HuH-7 (cell line): ENCODE results near the gene SART1.

Experiments
- DNase-seq: peaks from one replicate; pipeline ENCODE4 v3.0.0; 2011; ENCODE audit warnings: low spot score

SART1 gene

GRCh38 chr11:65967329-65967934 lies 5.9 kb downstream of the SART1 start:
- no peak for DNase-seq

GRCh38 chr11:65968600-65969482 lies 7.3 kb downstream of the SART1 start:
- no peak for DNase-seq

- DNase-seq: no peak
Measured at GRCh38 chr11:65972116-65972515, 10.6 kb downstream of the SART1 start.

GRCh38 chr11:65973439-65974110 lies 12.0 kb downstream of the SART1 start:
- no peak for DNase-seq

- DNase-seq: no peak
Measured at GRCh38 chr11:65975771-65976170, 14.2 kb downstream of the SART1 start.

DNA sequence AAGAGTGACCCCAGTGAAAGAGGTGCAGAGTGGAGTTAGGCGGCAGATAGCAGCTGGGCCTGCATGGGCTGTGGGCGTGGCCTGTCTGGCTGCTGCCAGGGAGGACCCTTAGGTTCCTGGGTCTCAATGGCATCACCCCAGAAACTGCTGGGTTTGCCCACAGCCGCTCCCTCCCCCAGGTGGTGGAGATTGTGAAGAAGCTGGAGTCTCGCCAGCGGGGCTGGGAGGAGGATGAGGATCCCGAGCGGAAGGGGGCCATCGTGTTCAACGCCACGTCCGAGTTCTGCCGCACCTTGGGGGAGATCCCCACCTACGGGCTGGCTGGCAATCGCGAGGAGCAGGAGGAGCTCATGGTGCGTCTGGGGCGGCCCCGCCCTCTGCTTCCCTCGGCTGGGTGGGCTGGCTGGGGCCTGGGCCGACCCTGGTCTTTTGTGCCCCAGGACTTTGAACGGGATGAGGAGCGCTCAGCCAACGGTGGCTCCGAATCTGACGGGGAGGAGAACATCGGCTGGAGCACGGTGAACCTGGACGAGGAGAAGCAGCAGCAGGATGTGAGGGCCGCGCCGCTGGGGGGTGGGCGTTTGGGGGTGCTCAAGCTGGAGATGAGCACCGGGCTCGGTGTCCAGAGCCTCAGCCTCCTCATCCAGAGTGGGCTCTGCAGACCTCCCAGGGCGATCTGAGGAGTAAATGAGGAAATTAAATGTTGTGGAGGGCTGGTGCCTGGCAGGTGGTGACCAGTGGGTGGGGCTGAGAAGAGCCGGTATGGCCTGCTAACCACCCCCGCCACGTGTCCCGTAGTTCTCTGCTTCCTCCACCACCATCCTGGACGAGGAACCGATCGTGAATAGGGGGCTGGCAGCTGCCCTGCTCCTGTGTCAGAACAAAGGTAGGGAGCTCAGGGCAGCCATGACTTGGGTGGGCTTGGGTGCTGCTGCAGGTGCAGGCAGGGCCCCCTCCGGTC lies 15.0 kb downstream of the SART1 start:
- no peak for DNase-seq

GRCh38 chr11:65977621-65978390 lies 16.3 kb downstream of the SART1 start:
- DNase-seq: no peak

GRCh38 chr11:65978391-65979238 lies 17.1 kb downstream of the SART1 start:
- DNase-seq: no peak

DNA sequence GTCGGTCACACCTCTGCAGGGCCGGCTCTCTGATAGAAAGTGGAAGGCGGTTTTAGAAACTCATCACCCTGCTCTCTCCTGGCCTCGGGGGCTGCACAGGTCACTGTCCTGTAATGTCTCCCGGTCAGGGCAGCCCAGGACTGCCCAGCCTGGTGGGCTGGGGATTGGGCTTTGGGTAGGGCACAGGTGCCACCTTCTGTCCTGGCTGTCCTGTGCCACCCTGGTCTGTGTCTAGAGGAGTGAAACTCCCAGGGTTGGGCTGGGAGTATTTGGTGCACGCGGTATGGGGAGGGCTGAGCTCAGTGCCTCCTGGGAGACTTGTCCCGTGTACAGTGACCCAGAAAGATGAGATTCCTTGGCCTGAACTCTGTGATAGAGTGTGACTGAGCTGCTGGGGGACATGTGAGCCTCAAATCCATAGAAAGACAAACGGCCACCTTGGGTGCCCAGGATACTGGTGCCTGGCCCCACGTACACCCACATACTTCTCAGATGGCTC lies 17.8 kb downstream of the SART1 start:
- DNase-seq: no peak

DNA sequence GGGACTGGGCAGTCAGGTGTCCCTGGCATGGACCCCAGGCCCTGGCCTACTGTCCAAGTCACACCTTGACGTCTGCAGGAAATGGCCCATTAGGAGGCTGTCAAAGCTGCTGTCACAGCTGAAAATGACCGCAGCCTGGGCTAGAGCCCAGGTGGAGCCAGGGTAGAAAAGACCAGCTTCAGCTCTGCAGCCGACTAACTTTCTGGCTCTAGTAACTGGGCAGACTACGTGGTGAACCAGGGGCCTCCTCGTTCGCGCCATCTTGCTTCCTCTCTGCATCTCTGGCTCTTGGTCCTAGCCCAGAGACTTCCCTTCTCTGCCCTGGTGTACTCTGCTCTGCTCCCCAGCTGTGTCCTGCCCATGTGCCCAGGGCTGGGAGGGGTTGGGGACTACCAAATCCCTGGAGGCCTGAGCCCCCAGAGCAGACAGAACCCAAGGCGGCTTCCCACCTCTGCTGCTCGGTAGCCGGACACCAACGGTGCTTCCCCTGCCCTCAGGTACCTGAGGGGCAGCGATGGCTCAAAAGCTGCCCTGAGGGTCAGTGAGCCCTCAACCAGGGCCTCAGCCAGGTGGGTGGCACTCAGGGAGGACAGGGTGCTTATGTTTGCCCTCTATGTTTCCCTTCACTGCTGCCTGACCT lies 19.7 kb downstream of the SART1 start:
- no peak for DNase-seq

- no peak for DNase-seq
Measured at GRCh38 chr11:65981972-65982823, 20.7 kb downstream of the SART1 start.

DNA sequence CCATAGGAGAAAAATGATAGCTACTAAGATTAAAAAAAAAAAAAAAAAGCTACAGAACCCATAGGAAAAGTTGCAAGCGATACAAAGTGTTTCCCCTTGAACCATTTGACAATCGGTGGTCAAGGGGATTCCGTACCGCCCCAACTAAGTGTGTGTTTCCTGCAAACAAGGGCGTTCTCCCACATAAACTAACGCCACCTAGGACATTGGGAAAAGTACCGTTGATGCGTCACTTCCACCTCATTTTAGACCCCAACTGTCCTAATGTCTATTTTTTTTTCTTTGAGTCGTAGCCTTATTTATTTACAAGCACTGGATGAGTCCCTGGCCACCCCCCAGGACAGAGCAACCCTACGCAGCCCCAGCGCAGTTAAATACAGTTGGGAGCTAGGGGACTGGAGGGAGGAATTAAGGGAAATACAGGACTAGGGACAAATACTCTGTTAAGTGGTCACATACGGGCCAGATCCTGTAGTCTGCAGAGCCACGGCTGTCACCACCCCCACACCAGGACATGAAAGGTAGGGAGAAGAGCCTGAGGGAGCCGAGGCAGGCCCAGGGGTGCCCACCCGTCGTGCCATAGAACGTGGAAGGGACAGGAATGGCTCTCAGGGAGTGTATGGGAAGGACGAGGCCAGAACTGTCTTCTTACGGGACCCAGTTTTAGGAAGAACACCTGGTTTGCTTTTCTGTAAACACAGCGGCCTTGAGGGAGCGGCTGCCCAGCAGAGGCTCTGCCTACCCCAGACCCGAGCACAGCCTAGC lies 21.5 kb downstream of the SART1 start:
- no peak for DNase-seq

GRCh38 chr11:65983589-65983987 lies 22.1 kb downstream of the SART1 start:
- no peak for DNase-seq

DNA sequence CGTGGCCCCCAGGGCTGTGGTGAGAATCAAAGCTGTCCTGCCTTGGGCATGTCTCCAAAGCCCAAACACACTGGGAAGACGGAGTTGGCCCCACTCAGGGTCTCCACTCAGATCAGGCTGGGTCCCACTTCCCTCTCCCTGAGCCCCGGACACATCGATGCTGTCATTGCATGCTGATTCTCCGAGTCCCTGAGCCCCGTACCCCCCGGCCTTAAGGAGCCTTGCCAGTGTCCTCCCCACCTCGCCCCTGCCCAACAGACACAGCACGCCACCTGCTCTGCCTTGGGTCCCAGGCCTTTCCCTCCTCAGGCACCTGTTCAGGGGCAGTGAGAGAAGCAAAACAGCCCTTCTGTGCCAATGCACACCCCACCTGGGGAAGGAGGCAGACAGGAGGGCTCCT lies 25.8 kb downstream of the SART1 start:
- no peak for DNase-seq

DNA sequence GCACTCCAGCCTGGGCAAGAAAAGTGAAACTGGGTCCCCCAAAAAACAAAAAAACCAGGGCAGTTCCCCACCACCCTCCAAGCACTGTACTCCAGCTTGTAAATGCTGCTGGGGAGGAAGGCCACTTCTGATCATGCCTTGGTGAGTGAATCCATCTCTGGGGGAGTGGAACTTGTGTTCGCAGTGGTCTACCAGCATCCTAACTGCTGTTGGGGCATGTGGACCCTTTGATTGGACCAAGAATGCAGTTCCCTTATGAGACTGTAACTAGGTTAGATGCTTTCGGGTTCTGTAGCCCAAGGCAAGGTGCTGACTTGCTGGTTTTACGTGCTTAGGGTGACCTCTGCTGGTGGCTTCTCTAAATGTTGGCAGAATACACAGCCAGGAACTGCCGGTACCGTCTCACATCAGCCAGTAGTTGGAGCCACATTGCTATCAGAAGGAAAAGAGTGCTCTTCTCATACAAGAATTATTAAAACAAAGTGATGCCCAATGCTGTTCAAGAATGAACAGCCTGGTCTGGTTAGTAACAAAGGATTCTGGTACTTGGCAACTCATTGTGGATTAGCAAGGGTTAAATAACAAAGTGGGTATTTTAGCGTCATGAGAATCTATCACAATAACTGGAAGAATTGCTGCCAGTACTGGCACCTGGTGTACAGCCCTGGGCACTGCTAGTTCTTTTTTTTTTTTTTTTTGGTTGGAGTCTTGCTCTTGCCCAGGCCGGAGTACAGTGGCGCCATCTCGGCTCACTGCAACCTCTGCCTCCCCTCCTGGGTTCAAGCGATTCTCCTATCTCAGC lies 27.5 kb downstream of the SART1 start:
- peak; percentile 77 for DNase-seq

DNA sequence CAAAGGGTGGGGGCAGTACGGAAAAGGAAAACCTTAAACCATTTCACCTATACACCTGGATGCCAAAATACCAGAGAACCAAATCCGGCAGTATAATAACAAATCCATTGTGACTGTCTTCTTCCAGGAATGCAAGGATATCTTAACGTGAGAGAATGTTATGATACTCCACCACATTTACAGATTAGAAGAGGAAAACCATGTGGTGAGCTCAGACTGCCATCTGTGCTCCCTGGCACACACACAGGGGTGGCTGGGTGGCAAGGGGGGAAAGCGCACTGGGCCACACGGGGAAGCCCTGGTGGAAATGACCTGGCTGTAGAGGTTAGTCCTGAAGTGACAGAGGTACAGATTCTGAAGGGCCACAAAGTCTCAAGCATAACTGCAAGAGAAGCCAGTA lies 30.5 kb downstream of the SART1 start:
- no peak for DNase-seq

GRCh38 chr11:65997286-65997685 lies 35.8 kb downstream of the SART1 start:
- no peak for DNase-seq
